A673 (cell line): Measurements from ENCODE around the gene MAP3K21. TPM values are rescaled to one million over a fixed set of nuclear protein-coding genes. Genes with fewer than 3 reads are reported as not detected.

Source experiments
- BruUV-seq: library from RNA; stranded (reverse); fragments of 400-500 nt; replicated peaks from 2 replicates; lab custom pipeline; 2021; lab: Mats Ljungman, UMichigan
- CTCF ChIA-PET: fragments of 300-600 bp; sonication (Branson Sonifier 250); formaldehyde crosslinking; loops from one replicate; lab custom pipeline; 2022; ENCODE audit warnings: antibody characterized with exemption; lab: Charles Lee
- POLR2A ChIA-PET: fragments of 300-600 bp; sonication (Branson Sonifier 250); formaldehyde crosslinking; loops from one replicate; lab custom pipeline; 2022; ENCODE audit warnings: antibody characterized with exemption; ENCODE audit not compliant: low non-redundant PET; lab: Charles Lee
- DNase-seq: peaks from one replicate; pipeline ENCODE4 v3.0.0-alpha.2; 2015; ENCODE audit warnings: low spot score
- H3K27ac ChIP-seq: fragments of 200-600 bp; sonication (generic); 2 replicates; pipeline ENCODE4 v1.5.1; 2016; ENCODE audit warnings: mixed run types, low read depth, mild to moderate bottlenecking, mixed read lengths, antibody characterized with exemption, low read length; ENCODE audit not compliant: poor library complexity, severe bottlenecking
- H3K27me3 ChIP-seq: fragments of 200-600 bp; sonication (generic); replicated peaks from 2 replicates; pipeline ENCODE4 v1.6.1; 2017; ENCODE audit warnings: mixed run types, low read depth, mild to moderate bottlenecking, mixed read lengths, antibody characterized with exemption, low read length; ENCODE audit not compliant: insufficient read depth, poor library complexity
- H3K36me3 ChIP-seq: fragments of 200-600 bp; sonication (generic); 2 replicates; pipeline ENCODE4 v1.6.1; 2016; ENCODE audit warnings: mixed run types, mild to moderate bottlenecking, mixed read lengths, antibody characterized with exemption, low read length; ENCODE audit not compliant: insufficient read depth, poor library complexity, severe bottlenecking
- H3K4me1 ChIP-seq: fragments of 200-600 bp; sonication (generic); 2 replicates; pipeline ENCODE4 v1.6.1; 2017; ENCODE audit warnings: mixed run types, mild to moderate bottlenecking, mixed read lengths, antibody characterized with exemption, low read length; ENCODE audit not compliant: insufficient read depth, poor library complexity, severe bottlenecking
- H3K4me3 ChIP-seq: fragments of 200-600 bp; sonication (generic); 2 replicates; pipeline ENCODE4 v1.5.1; 2016; ENCODE audit warnings: low read depth, mixed run types, mild to moderate bottlenecking, mixed read lengths, low read length; ENCODE audit not compliant: poor library complexity, severe bottlenecking
- H3K9me3 ChIP-seq: fragments of 200-600 bp; sonication (generic); 2 replicates; pipeline ENCODE4 v1.6.1; 2016; ENCODE audit warnings: mixed run types, low read depth, mild to moderate bottlenecking, mixed read lengths, antibody characterized with exemption, low read length; ENCODE audit not compliant: poor library complexity, severe bottlenecking
- CTCF ChIP-seq: fragments of 300-800, 200-600 bp; sonication (generic); conservative IDR thresholded peaks from 2 replicates; pipeline ENCODE4 v1.5.1; 2017; ENCODE audit warnings: low read depth, mild to moderate bottlenecking, antibody characterized with exemption, low read length, moderate library complexity, mixed read lengths
- EZH2 ChIP-seq: fragments of 200-600 bp; sonication (generic); IDR thresholded peaks from 2 replicates; pipeline ENCODE4 v1.6.1; 2017; ENCODE audit warnings: borderline replicate concordance, low read depth, mild to moderate bottlenecking, mixed read lengths, antibody characterized with exemption, low read length; ENCODE audit not compliant: poor library complexity, severe bottlenecking
- intact Hi-C: fragments of 100-400 bp; cut with micrococcal nuclease; formaldehyde crosslinking; loops from one replicate; pipeline ENCODE4 v1.10.0; 2022; ENCODE audit not compliant: unreplicated experiment
- total RNA-seq: library from RNA; stranded (reverse); gene quantifications from 2 replicates; pipeline ENCODE4 v1.2.3, GENCODE V29; 2021

Gene MAP3K21
- total RNA-seq, 1 experiment from 2014 or later = 0.88 TPM

- BruUV-seq = no TSS peak
- DNase-seq = no peak
- Histone ChIP-seq H3K27ac (no peak overlapping the region), H3K36me3 (no peaks in the 10 kb centered on the region), H3K27me3 (no peaks in the 10 kb centered on the region), H3K4me3 (no peak overlapping the region), H3K4me1 (no peaks in the 10 kb centered on the region), H3K9me3 (no peaks in the 10 kb centered on the region)
- ChIA-PET CTCF (no interaction called here), POLR2A (no interaction called here)
- intact Hi-C loops = no loop called here
- TF ChIP-seq EZH2 = no peak
- TF ChIP-seq CTCF = no peak
Measured at GRCh38 chr1:233355841-233356704, 28.5 kb downstream of the MAP3K21 start.

- H3K27me3 ChIP-seq = no peaks in the 10 kb centered on the region
- intact Hi-C loops = no loop called here
- no peaks in the 10 kb centered on the region for H3K36me3 ChIP-seq
- CTCF ChIA-PET = no interaction called here
- H3K4me3 ChIP-seq = no peak overlapping the region
- BruUV-seq = no TSS peak
- H3K27ac ChIP-seq = no peak overlapping the region
- no peak for DNase-seq
- H3K9me3 ChIP-seq = no peaks in the 10 kb centered on the region
- no peak for TF ChIP-seq CTCF
- TF ChIP-seq EZH2 = no peak
- no peaks in the 10 kb centered on the region for H3K4me1 ChIP-seq
- POLR2A ChIA-PET = no interaction called here
Measured at GRCh38 chr1:233356705-233356987, 29.1 kb downstream of the MAP3K21 start.

- no TSS peak for BruUV-seq
- DNase-seq = no peak
- intact Hi-C loops = no loop called here
- H3K36me3 ChIP-seq = no peaks in the 10 kb centered on the region
- no peaks in the 10 kb centered on the region for H3K9me3 ChIP-seq
- TF ChIP-seq CTCF (no peak), EZH2 (no peak)
- H3K27me3 ChIP-seq = no peaks in the 10 kb centered on the region
- no peaks in the 10 kb centered on the region for H3K4me1 ChIP-seq
- POLR2A ChIA-PET = no interaction called here
- H3K4me3 ChIP-seq = no peak overlapping the region
- CTCF ChIA-PET = no interaction called here
- H3K27ac ChIP-seq = no peak overlapping the region
Measured at GRCh38 chr1:233357595-233358397, 30.3 kb downstream of the MAP3K21 start.
